K562 (cell line): ENCODE results near the gene SORCS2. TPM values are rescaled to one million over a fixed set of nuclear protein-coding genes. Genes with fewer than 3 reads are reported as not detected.

Experiments used
- ATAC-seq: fragments of 200-7000 bp; cut with Tn5 transposase; 3 replicates; pipeline ENCODE4 v1.9.1; 2020; ENCODE audit warnings: moderate library complexity
- BruUV-seq: library from RNA; stranded (reverse); fragments of 400-500 nt; replicated peaks from 2 replicates; lab custom pipeline; 2021; lab: Mats Ljungman, UMichigan
- CTCF ChIA-PET: fragments of 300-600 bp; formaldehyde crosslinking; extraction: SDS; loops from one replicate; lab custom pipeline; 2021; ENCODE audit warnings: low intra/inter-chr PET ratio; lab: Yijun Ruan, JAX
- POLR2A ChIA-PET: fragments of 300-600, 350-650 bp; sonication (Branson Sonifier 250); formaldehyde crosslinking; extraction: SDS; loops from one replicate; lab custom pipeline; 2021; ENCODE audit warnings: antibody characterized with exemption, inconsistent platforms; lab: Yijun Ruan, JAX
- DNase-seq, 4 experiments: peaks; one replicate each; pipeline versions ENCODE4 v3.0.0 to v3.0.0-alpha.2; 2011 to 2018; ENCODE audit warnings: low spot score in 3 of 4, mixed read lengths in 3 of 4; ENCODE audit errors: extremely low read depth in 1 of 4
- FAIRE-seq: peaks from 2 replicates; lab custom pipeline; 2011; peaks lifted over from hg19 to GRCh38; lab: Jason Lieb, UNC
- H2AFZ ChIP-seq: 2 replicates; pipeline ENCODE4 v1.6.0; 2011; ENCODE audit warnings: low read depth, low read length, control low read depth, inconsistent platforms
- H3K27ac ChIP-seq: fragments of 200-600 bp; 3 replicates; pipeline ENCODE4 v1.8.0; 2011; ENCODE audit warnings: low read depth, mild to moderate bottlenecking, control low read depth, inconsistent platforms, low read length, moderate library complexity, mixed read lengths; ENCODE audit errors: extremely low read depth
- H3K27me3 ChIP-seq, 2 experiments: fragments of 300-600 bp in 1 of 2; 2 replicates in 1 of 2; 3 replicates in 1 of 2; pipeline versions ENCODE4 v1.6.0 to v1.8.0; 2011; ENCODE audit warnings: inconsistent platforms in 2 of 2, low read length in 2 of 2, mild to moderate bottlenecking in 1 of 2, mixed read lengths in 1 of 2, moderate library complexity in 1 of 2; ENCODE audit not compliant: control insufficient read depth in 2 of 2, insufficient read depth in 2 of 2
- H3K36me3 ChIP-seq: fragments of 300-600 bp; 3 replicates; pipeline ENCODE4 v1.8.0; 2011; ENCODE audit warnings: mild to moderate bottlenecking, low read length, inconsistent platforms; ENCODE audit not compliant: control insufficient read depth, insufficient read depth
- H3K4me1 ChIP-seq, 2 experiments: fragments of 200-600 bp in 1 of 2; replicated peaks in 1 of 2; 2 replicates in 1 of 2; 3 replicates in 1 of 2; pipeline versions ENCODE4 v1.5.1 to v1.8.0; 2011; ENCODE audit warnings: inconsistent platforms in 2 of 2, low read length in 2 of 2, mild to moderate bottlenecking in 1 of 2, mixed read lengths in 1 of 2, moderate library complexity in 1 of 2; ENCODE audit not compliant: control insufficient read depth in 2 of 2, insufficient read depth in 2 of 2
- H3K4me2 ChIP-seq: 2 replicates; pipeline ENCODE4 v1.6.1; 2011; ENCODE audit warnings: low read length, control low read depth, inconsistent platforms, mixed read lengths; ENCODE audit not compliant: insufficient read depth
- H3K4me3 ChIP-seq: fragments of 200-600 bp; sonication (generic), shearing (Covaris generic); 2 replicates; pipeline ENCODE4 v1.5.1; 2016; ENCODE audit warnings: control low read depth, inconsistent platforms
- H3K79me2 ChIP-seq: fragments of 200-600 bp; 3 replicates; pipeline ENCODE4 v1.8.0; 2011; ENCODE audit warnings: low read length, inconsistent platforms; ENCODE audit not compliant: control insufficient read depth, insufficient read depth
- H3K9ac ChIP-seq, 2 experiments: 2 replicates each; pipeline versions ENCODE4 v1.6.0 to v1.6.1; 2011; ENCODE audit warnings: low read depth in 2 of 2, low read length in 2 of 2, control low read depth in 1 of 2, inconsistent platforms in 1 of 2, mild to moderate bottlenecking in 1 of 2, mixed read lengths in 1 of 2; ENCODE audit not compliant: insufficient read depth in 1 of 2
- H3K9me1 ChIP-seq: one replicate; pipeline ENCODE4 v1.6.0; 2011; ENCODE audit warnings: inconsistent platforms, mild to moderate bottlenecking, low read length, moderate library complexity; ENCODE audit not compliant: control insufficient read depth, insufficient read depth
- H3K9me3 ChIP-seq: replicated peaks from 2 replicates; pipeline ENCODE4 v1.5.1; 2011; ENCODE audit warnings: low read depth, low read length, inconsistent platforms; ENCODE audit not compliant: control insufficient read depth, insufficient read depth
- H4K20me1 ChIP-seq: replicated peaks from 2 replicates; pipeline ENCODE4 v1.6.1; 2011; ENCODE audit warnings: low read length, inconsistent platforms, mixed read lengths; ENCODE audit not compliant: control insufficient read depth, insufficient read depth
- E2F8 ChIP-seq: fragments of 450-650 bp; IDR thresholded peaks from 2 replicates; pipeline ENCODE4 v1.7.1; 2018; ENCODE audit warnings: mild to moderate bottlenecking, low read depth; ENCODE audit not compliant: partially characterized antibody
- KAT7 ChIP-seq: sonication (generic); formaldehyde crosslinking; IDR thresholded peaks from 2 replicates; pipeline ENCODE4 v1.8.0; 2022; ENCODE audit warnings: missing genetic modification reagents, mild to moderate bottlenecking, borderline replicate concordance
- WGBS: fragments of 100-300 bp; shearing (Covaris generic); methylation state at CpG from one replicate; pipeline ENCODE4 v1.1.6; 2016; ENCODE audit warnings: low coverage, mixed read lengths; ENCODE audit not compliant: insufficient coverage; ENCODE audit errors: missing lambda C conversion rate; 5-methylcytosine and 5-hydroxymethylcytosine counted together
- in situ Hi-C: fragments of 300-500 bp; cut with MboI; formaldehyde crosslinking; loops from 4 replicates; pipeline ENCODE4 v1.15.0; 2018; ENCODE audit warnings: inconsistent platforms, mixed read lengths
- intact Hi-C: fragments of 100-400 bp; cut with micrococcal nuclease; formaldehyde crosslinking; loops from 2 replicates; pipeline ENCODE4 v1.14.2; 2022
- polyA plus RNA-seq, 8 experiments: library from polyadenylated mRNA; depleted of rRNA in 4 of 8; stranded (reverse) in 5 of 8; unstranded in 3 of 8; fragments of >200 nt; fragmentation: Nextera tagmentation in 2 of 8; fragmentation: Illumina TruSeq in 1 of 8; extraction: Ambion mirVana in 2 of 8; extraction: Trizol in 1 of 8; gene quantifications; 2 replicates each; pipeline versions ENCODE4 v1.2.1 to v1.2.3, GENCODE V29; 2011 to 2014; ENCODE audit warnings: inconsistent platforms in 1 of 8, missing spikeins in 1 of 8
- total RNA-seq, 7 experiments: library from RNA; depleted of rRNA in 6 of 7; stranded (reverse); fragments of >200 nt in 6 of 7; fragmentation: Illumina TruSeq in 2 of 7; extraction: Trizol in 2 of 7; gene quantifications; 2 replicates each; pipeline versions ENCODE4 v1.2.1 to v1.2.3, GENCODE V29; 2011 to 2021; ENCODE audit warnings: low replicate concordance in 1 of 7

Gene SORCS2
- total and polyA plus RNA-seq, 9 of the 15 experiments (the other 6 are each of a cell fraction or from before 2014, with no cell fraction given), result not detected

GRCh38 chr4:7744142-7744804 is 551.9 kb downstream of the SORCS2 start:
- BruUV-seq, result no TSS peak
- Histone ChIP-seq H3K9ac (no peak overlapping the region), H3K27ac (no peak overlapping the region), H3K36me3 (no peaks in the 10 kb centered on the region), H3K4me1 (peaks cover 0 to 12% of the 10 kb centered on the region in 2 experiments; a peak in 1 of 5 replicates), H3K27me3 (peaks cover 17 to 67% of the 10 kb centered on the region in 2 experiments; a peak in 4 of 5 replicates), H3K79me2 (no peaks in the 10 kb centered on the region), H4K20me1 (0 out of 2 replicates have a peak, but pooled peaks cover 7% of the 10 kb centered on the region), H2AFZ (no peak overlapping the region), H3K4me2 (no peak overlapping the region), H3K4me3 (no peak overlapping the region), H3K9me3 (no peaks in the 10 kb centered on the region), H3K9me1 (no peaks in the 10 kb centered on the region)
- ChIA-PET CTCF (no interaction called here), POLR2A (no interaction called here)
- intact Hi-C loops, result no loop called here
- FAIRE-seq (no peak), ATAC-seq (no peak), DNase-seq (no peak)
- WGBS, result 0% methylated on average over 15 of the region's 16 CpGs
- TF ChIP-seq E2F8 (no peak), KAT7 (CRISPR knock-in tag) (no peak)
- in situ Hi-C loops, result no loop called here
